Trophoblast cell (in vitro differentiated cells and primary cell): ENCODE data around the gene ADM2.

Experiments used
- DNase-seq, 2 donors: peaks; one replicate each; pipeline ENCODE4 v3.0.0-alpha.2; 2016
- H2AFZ ChIP-seq: 2 replicates; pipeline ENCODE4 v1.6.1; 2013; ENCODE audit warnings: low read length, moderate library complexity, mild to moderate bottlenecking; ENCODE audit not compliant: insufficient read depth, poor library complexity
- H2AK5ac ChIP-seq: 2 replicates; pipeline ENCODE4 v1.6.1; 2013; ENCODE audit warnings: mild to moderate bottlenecking, low read length
- H2BK120ac ChIP-seq: 2 replicates; pipeline ENCODE4 v1.6.1; 2013; ENCODE audit warnings: low read length, mild to moderate bottlenecking, moderate library complexity; ENCODE audit not compliant: insufficient read depth, poor library complexity
- H2BK12ac ChIP-seq: 2 replicates; pipeline ENCODE4 v1.6.1; 2013; ENCODE audit warnings: mild to moderate bottlenecking, low read length, moderate library complexity
- H2BK5ac ChIP-seq: 2 replicates; pipeline ENCODE4 v1.6.1; 2013; ENCODE audit warnings: low read length, low read depth, moderate library complexity, mild to moderate bottlenecking; ENCODE audit not compliant: poor library complexity
- H3K14ac ChIP-seq: 2 replicates; pipeline ENCODE4 v1.6.1; 2013; ENCODE audit warnings: mild to moderate bottlenecking, low read length
- H3K18ac ChIP-seq: 2 replicates; pipeline ENCODE4 v1.6.1; 2013; ENCODE audit warnings: mild to moderate bottlenecking, low read length
- H3K23ac ChIP-seq: 2 replicates; pipeline ENCODE4 v1.6.1; 2013; ENCODE audit warnings: low read length
- H3K27ac ChIP-seq: 2 replicates; pipeline ENCODE4 v1.5.1; 2013; ENCODE audit warnings: low read depth, mild to moderate bottlenecking, inconsistent platforms, low read length, moderate library complexity
- H3K27me3 ChIP-seq: 2 replicates; pipeline ENCODE4 v1.6.1; 2013; ENCODE audit warnings: inconsistent platforms, mild to moderate bottlenecking, low read length, moderate library complexity; ENCODE audit not compliant: insufficient read depth
- H3K36me3 ChIP-seq, 2 experiments: 1 replicate in 1 of 2; 2 replicates in 1 of 2; pipeline ENCODE4 v1.6.1; 2013; ENCODE audit warnings: low read length in 2 of 2, mild to moderate bottlenecking in 2 of 2, moderate library complexity in 1 of 2; ENCODE audit not compliant: insufficient read depth in 2 of 2, control insufficient read depth in 1 of 2
- H3K4ac ChIP-seq: 2 replicates; pipeline ENCODE4 v1.6.1; 2013; ENCODE audit warnings: low read depth, mild to moderate bottlenecking, low read length, moderate library complexity
- H3K4me1 ChIP-seq, 2 experiments: 1 replicate in 1 of 2; 2 replicates in 1 of 2; pipeline ENCODE4 v1.6.1; 2013; ENCODE audit warnings: low read length in 2 of 2, mild to moderate bottlenecking in 2 of 2, moderate library complexity in 1 of 2; ENCODE audit not compliant: insufficient read depth in 2 of 2, control insufficient read depth in 1 of 2
- H3K4me2 ChIP-seq: 2 replicates; pipeline ENCODE4 v1.6.1; 2013; ENCODE audit warnings: inconsistent platforms, mild to moderate bottlenecking, low read length, moderate library complexity
- H3K4me3 ChIP-seq: 2 replicates; pipeline ENCODE4 v1.5.1; 2013; ENCODE audit warnings: mild to moderate bottlenecking, low read depth, low read length, inconsistent platforms
- H3K79me1 ChIP-seq: one replicate; pipeline ENCODE4 v1.6.1; 2013; ENCODE audit warnings: low read length
- H3K79me2 ChIP-seq: 2 replicates; pipeline ENCODE4 v1.6.1; 2013; ENCODE audit warnings: low read length, mild to moderate bottlenecking; ENCODE audit not compliant: control insufficient read depth, insufficient read depth, poor library complexity
- H3K9ac ChIP-seq: 2 replicates; pipeline ENCODE4 v1.6.1; 2013; ENCODE audit warnings: mild to moderate bottlenecking, low read length
- H3K9me3 ChIP-seq: 2 replicates; pipeline ENCODE4 v1.6.1; 2013; ENCODE audit warnings: low read depth, mild to moderate bottlenecking, control low read depth, inconsistent platforms, low read length; ENCODE audit not compliant: insufficient read depth
- H4K12ac ChIP-seq: 2 replicates; pipeline ENCODE4 v1.6.1; 2013; ENCODE audit warnings: low read depth, mild to moderate bottlenecking, low read length, moderate library complexity
- H4K8ac ChIP-seq: 2 replicates; pipeline ENCODE4 v1.6.1; 2013; ENCODE audit warnings: low read depth, mild to moderate bottlenecking, low read length, moderate library complexity
- H4K91ac ChIP-seq: one replicate; pipeline ENCODE4 v1.6.1; 2013; ENCODE audit warnings: low read depth, mild to moderate bottlenecking, low read length, moderate library complexity
- WGBS: extraction: QIAGEN DNeasy Blood & Tissue Kit; methylation state at CpG from one replicate; pipeline ENCODE4 v1.1.7; 2013; ENCODE audit warnings: missing lambda C conversion rate; ENCODE audit not compliant: insufficient read length, insufficient coverage; ENCODE audit errors: extremely low coverage; 5-methylcytosine and 5-hydroxymethylcytosine counted together

ADM2 gene

DNA sequence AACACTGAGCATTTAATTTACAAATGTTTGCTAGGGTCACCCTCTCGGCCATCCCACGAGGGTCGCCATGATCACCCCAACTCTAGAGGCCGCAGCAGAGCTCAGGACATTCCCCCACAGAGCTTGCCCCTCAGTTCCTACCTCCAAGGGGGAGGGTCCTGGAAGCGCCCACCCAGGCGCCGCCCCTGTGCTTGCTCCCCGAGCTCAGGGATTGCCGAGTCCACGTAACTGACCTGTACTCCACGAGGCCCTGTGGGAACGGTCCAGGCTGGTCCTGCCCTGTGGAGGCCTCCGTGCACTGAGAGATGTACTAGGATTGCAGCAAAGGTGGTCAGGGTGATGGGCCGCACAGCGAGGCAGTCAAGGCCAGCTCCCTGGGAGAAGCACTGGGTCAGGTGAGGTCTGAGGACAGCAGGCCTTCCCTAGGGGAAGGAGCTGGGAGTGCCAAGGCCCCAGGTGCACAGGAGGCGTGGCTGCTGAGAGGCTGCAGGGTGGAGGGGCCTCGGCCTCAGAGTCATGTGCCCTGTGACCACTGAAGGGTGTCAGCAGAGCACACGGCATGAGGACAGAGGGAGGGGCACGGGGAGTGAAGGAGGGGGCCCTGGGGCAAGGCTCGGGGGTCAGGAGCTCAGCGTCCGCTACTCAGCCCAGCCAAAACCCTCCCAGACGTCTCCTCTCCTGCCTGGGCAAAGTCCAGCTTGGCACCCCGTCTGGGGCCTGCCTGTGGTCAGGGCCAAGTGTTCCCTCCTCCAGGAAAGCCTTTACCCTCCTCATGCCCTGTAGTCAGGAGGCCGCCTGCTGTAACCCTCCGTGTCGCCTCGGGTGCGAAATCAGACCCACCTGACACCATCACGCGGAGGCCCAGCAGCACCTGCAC lies 2.9 kb downstream of the ADM2 start:
- peaks cover 4% of the 10 kb centered on the region in 2 experiments for H3K4me1 ChIP-seq
- H3K4me2 ChIP-seq, result no peak overlapping the region
- H3K14ac ChIP-seq, result no peak overlapping the region
- H4K12ac ChIP-seq, result no peak overlapping the region
- H3K9me3 ChIP-seq, result peaks cover 7% of the 10 kb centered on the region
- H3K36me3 ChIP-seq, result no peaks in the 10 kb centered on the region
- H4K8ac ChIP-seq, result no peak overlapping the region
- no peak overlapping the region for H3K4ac ChIP-seq
- H2BK12ac ChIP-seq, result no peak overlapping the region
- H2BK5ac ChIP-seq, result no peak overlapping the region
- peaks cover 2% of the 10 kb centered on the region for H3K79me2 ChIP-seq
- H2BK120ac ChIP-seq, result no peak overlapping the region
- no peak overlapping the region for H3K18ac ChIP-seq
- no peak overlapping the region for H3K9ac ChIP-seq
- no peak overlapping the region for H4K91ac ChIP-seq
- no peak overlapping the region for H3K27ac ChIP-seq
- WGBS, result no CpG with 5 or more reads among the region's 31 CpGs
- no peak overlapping the region for H2AFZ ChIP-seq
- H3K4me3 ChIP-seq, result no peak overlapping the region
- peaks cover 17% of the 10 kb centered on the region for H3K27me3 ChIP-seq
- no peak for DNase-seq
- H3K23ac ChIP-seq, result no peak overlapping the region
- H2AK5ac ChIP-seq, result no peak overlapping the region
- peaks cover 7% of the 10 kb centered on the region for H3K79me1 ChIP-seq

DNA sequence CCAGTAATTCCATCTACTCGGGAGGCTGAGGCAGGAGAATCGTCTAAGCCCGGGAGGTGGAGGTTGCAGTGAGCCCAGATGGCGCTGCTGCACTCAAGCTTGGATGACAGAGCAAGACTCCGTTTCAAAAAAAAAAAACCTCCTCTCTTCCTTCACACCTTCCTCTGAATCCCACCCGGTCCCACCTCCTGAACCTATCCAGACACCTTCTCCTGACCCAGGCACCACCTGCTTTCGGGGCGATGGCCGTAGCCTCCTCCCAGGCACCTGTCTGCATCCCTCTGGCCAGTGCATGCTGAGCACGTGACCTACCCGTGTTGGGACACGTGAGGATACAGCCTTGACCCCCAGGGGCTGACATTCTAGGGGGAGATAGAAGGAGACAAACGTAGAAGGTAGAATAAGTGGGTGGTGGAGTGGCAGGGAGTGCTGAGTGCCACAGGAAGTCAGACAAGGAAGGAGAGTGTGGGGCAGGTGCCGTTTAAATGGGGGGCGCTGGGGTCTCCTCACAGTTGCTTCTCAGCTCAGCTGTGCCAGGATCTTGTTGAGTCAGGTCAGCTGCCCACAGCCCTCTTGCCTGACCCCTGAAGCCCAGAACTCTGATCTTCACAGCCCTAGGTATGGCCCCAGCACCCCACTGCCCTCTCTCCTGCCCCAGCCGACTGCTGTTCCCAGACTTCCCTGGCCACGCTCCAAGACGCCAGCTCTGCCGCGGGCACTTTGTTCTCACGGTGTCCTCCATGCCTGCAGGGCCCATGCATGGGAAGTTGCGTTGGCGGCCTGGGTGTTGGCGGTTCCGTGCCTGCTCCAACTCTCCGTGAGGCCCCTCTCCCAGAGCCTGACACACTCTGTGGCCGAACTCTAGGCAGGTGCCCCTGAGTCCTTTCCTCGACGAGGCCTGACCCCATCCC lies 4.1 kb downstream of the ADM2 start:
- Histone ChIP-seq H2AK5ac (no peak overlapping the region), H3K9me3 (peaks cover 2% of the 10 kb centered on the region), H3K4me1 (peaks cover 4% of the 10 kb centered on the region in 2 experiments), H3K27me3 (peaks cover 11% of the 10 kb centered on the region), H3K79me1 (peaks cover 7% of the 10 kb centered on the region), H3K14ac (no peak overlapping the region), H3K79me2 (peaks cover 2% of the 10 kb centered on the region), H3K4me2 (no peak overlapping the region), H2BK120ac (no peak overlapping the region), H2BK5ac (no peak overlapping the region), H4K8ac (no peak overlapping the region), H3K18ac (no peak overlapping the region), H4K91ac (no peak overlapping the region), H2BK12ac (no peak overlapping the region), H2AFZ (no peak overlapping the region), H3K4ac (no peak overlapping the region), H4K12ac (no peak overlapping the region), H3K9ac (no peak overlapping the region), H3K4me3 (no peak overlapping the region), H3K27ac (no peak overlapping the region), H3K23ac (no peak overlapping the region), H3K36me3 (no peaks in the 10 kb centered on the region)
- DNase-seq, result peak; percentile 90 to 91
- no CpG with 5 or more reads among the region's 29 CpGs for WGBS

DNA sequence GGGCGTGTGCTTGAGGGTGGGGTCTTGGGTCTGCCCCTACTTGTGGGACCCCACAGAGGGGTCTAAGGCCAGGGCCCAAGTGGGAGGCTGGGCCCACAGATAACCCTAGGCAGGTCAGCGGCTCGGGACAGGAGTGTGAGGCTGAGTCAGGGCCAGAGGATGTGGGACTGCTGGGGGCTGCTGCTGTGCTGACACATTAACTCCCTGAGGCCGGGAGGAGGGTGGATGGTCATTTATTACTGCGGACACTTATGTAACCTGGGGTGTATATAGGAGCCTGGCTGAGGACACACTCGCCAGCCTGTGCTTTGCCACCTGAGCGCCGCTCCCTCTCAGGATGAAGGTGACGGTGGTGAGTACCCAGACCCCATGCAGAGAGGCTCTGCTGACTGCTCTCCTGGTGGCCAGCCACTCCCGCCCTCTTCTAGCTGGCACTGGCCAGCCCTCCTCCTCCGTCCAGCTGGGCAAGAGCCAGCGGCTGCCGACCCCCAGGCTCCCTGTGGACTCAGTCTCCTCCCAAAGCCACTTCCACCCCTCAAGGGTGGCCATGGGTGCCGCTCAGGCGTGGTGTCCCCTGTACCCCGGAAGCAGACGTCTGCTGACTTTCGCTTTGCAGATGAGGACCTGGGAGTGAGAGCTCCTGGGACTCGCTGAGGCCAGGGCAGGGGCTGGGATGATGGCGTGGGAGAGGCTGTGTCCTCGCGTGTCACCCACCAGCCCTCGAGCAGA lies 5.4 kb downstream of the ADM2 start, which contains the start of gene MIOX:
MIOX (plus strand) TSS at position 299 of the 729 bp plus-strand sequence; CDS start at position 338, 39 bp downstream.
- Histone ChIP-seq H4K12ac (no peak within 1 kb of the TSS), H3K4me3 (no peak within 1 kb of the TSS), H4K8ac (no peak within 1 kb of the TSS), H2BK12ac (no peak within 1 kb of the TSS), H3K79me1 (peaks cover 2% of the 10 kb centered on the region), H3K18ac (no peak within 1 kb of the TSS), H3K27me3 (peaks cover 3% of the 10 kb centered on the region), H2BK120ac (no peak within 1 kb of the TSS), H3K36me3 (no peaks in the 10 kb centered on the region), H2BK5ac (no peak within 1 kb of the TSS), H4K91ac (no peak within 1 kb of the TSS), H3K14ac (no peak within 1 kb of the TSS), H3K9ac (no peak within 1 kb of the TSS), H3K4me1 (no peaks in the 10 kb centered on the region), H3K4ac (no peak within 1 kb of the TSS), H3K79me2 (no peaks in the 10 kb centered on the region), H3K23ac (no peak within 1 kb of the TSS), H2AK5ac (no peak within 1 kb of the TSS), H3K4me2 (no peak within 1 kb of the TSS), H3K9me3 (no peaks in the 10 kb centered on the region), H2AFZ (no peak within 1 kb of the TSS), H3K27ac (no peak within 1 kb of the TSS)
- no CpG with 5 or more reads among the region's 23 CpGs for WGBS
- peak; percentile 72 to 75 for DNase-seq
